ENCODE results near the gene RASSF6. TPM values are rescaled to one million over a fixed set of nuclear protein-coding genes. Genes with fewer than 3 reads are reported as not detected.

RASSF6 gene
- total and polyA plus RNA-seq, 2 donors (not counting 1 experiment from before 2014, with no cell fraction given) = 1.4 to 13.1 TPM

DNA sequence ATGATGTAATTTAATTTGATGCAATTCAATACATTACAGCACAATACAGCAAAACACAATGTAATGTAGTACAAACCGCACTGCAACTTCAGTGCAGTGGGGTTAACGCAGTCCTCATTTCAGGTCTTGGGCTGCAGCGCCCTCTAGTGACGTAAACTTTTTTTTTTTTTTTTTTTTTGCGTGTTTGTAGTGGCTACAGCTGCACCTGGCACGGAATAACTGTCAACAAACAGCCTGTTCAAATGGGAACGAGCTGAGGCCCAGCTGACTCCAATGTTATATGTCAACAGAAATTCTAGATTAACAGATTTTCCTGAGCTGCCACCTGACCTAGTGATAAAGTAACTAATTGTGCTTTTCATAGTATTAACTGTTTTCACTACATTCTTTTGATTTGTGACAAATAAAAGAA lies 33.5 kb upstream of the RASSF6 start:
- DNase-seq (peak; percentile 69), ATAC-seq (ENCODE audit: low read depth) (peak; percentile 75)
- WGBS (ENCODE audit: insufficient coverage) = no CpG with 5 or more reads among the region's 7 CpGs
- CTCF ChIA-PET = interaction anchor here (0.6 to 6.6 kb wide), 18 partner anchors 9 to 544 kb away, joined by 3 to 145 read pairs (median 4); partner anchors contain the start of gene RASSF6
- H3K27ac Mint-ChIP-seq = no peak overlapping the region
- Histone ChIP-seq H3K4me3 (ENCODE audit: control extremely low read depth in 1 of 5, extremely low read depth in 1 of 5, insufficient read depth in 1 of 5, low read depth in 2 of 5, low read length in 4 of 5) (no peak overlapping the region), H3K27ac (ENCODE audit: low read length in 2 of 2) (no peak overlapping the region), H3K79me2 (ENCODE audit: control insufficient read depth, insufficient read depth, low read length) (no peaks in the 10 kb centered on the region), H3K9me3 (ENCODE audit: control extremely low read depth in 1 of 3, control insufficient read depth in 2 of 3, insufficient read depth in 1 of 3, low read length in 2 of 3) (no peaks in the 10 kb centered on the region), H3K9ac (ENCODE audit: low read length) (no peak overlapping the region), H4K20me1 (ENCODE audit: control insufficient read depth, insufficient read depth, low read length, poor library complexity, severe bottlenecking) (no peaks in the 10 kb centered on the region), H3K4me1 (ENCODE audit: control insufficient read depth in 2 of 2, insufficient read depth in 2 of 2, low read length in 2 of 2) (no peaks in the 10 kb centered on the region), H3K4me2 (replicated peaks; ENCODE audit: low read depth, low read length, poor library complexity, severe bottlenecking) (no peak overlapping the region), H2AFZ (ENCODE audit: insufficient read depth, low read depth, low read length, poor library complexity, severe bottlenecking) (no peak overlapping the region), H3K27me3 (replicated peaks in 1 of 4; ENCODE audit: control extremely low read depth in 1 of 4, control insufficient read depth in 3 of 4, insufficient read depth in 4 of 4, low read length in 3 of 4) (no peaks in the 10 kb centered on the region), H3K36me3 (replicated peaks in 1 of 2; ENCODE audit: control extremely low read depth in 1 of 2, control insufficient read depth in 1 of 2, extremely low read depth in 1 of 2, insufficient read depth in 2 of 2, low read length in 1 of 2) (no peaks in the 10 kb centered on the region)
- TF ChIP-seq, protein P1, sequence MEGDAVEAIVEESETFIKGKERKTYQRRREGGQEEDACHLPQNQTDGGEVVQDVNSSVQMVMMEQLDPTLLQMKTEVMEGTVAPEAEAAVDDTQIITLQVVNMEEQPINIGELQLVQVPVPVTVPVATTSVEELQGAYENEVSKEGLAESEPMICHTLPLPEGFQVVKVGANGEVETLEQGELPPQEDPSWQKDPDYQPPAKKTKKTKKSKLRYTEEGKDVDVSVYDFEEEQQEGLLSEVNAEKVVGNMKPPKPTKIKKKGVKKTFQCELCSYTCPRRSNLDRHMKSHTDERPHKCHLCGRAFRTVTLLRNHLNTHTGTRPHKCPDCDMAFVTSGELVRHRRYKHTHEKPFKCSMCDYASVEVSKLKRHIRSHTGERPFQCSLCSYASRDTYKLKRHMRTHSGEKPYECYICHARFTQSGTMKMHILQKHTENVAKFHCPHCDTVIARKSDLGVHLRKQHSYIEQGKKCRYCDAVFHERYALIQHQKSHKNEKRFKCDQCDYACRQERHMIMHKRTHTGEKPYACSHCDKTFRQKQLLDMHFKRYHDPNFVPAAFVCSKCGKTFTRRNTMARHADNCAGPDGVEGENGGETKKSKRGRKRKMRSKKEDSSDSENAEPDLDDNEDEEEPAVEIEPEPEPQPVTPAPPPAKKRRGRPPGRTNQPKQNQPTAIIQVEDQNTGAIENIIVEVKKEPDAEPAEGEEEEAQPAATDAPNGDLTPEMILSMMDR (IDR thresholded peaks at IDR 0.05) = peak; percentile 81
- no peak for TF ChIP-seq EZH2 (IDR thresholded peaks at IDR 0.05; ENCODE audit: borderline replicate concordance, insufficient read depth, low read depth, low read length, poor library complexity, severe bottlenecking)
- POLR2A ChIA-PET = no interaction called here
- no peaks in the 10 kb centered on the region for H3K27me3 Mint-ChIP-seq
- no peak overlapping the region for H3K4me3 Mint-ChIP-seq
- intact Hi-C loops (cut with micrococcal nuclease) = loop anchor here (1.0 to 5.0 kb wide), 4 partner anchors 46 to 345 kb away; no protein-coding TSS in a partner anchor
- H3K9me3 Mint-ChIP-seq (ENCODE audit: insufficient read depth) = no peaks in the 10 kb centered on the region
- peaks cover 2% of the 10 kb centered on the region for H3K4me1 Mint-ChIP-seq

DNA sequence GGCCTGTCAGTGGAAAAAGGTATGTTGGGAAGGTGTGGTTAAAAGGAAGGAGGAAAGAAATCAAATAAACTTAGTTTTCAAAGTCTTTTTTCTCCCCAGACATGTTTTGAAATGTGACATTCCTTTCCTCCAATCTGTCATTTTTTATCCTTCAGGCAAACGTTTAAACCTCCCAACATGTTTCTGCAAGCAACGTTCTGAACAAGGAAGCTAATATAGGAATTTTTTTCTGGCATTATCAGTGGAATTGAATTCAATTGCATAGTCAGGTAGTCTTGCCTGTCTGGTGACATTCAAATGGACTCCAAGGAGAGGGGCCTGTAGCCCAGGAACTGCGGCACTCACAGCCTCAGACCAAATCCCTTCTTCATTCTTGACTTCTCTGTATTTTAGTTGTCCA lies 30.0 kb upstream of the RASSF6 start:
- no peak for DNase-seq
- Mint-ChIP-seq H3K4me3 (no peak overlapping the region), H3K4me1 (peaks cover 2% of the 10 kb centered on the region), H3K9me3 (ENCODE audit: insufficient read depth) (peaks cover 3% of the 10 kb centered on the region), H3K27me3 (no peaks in the 10 kb centered on the region), H3K27ac (no peak overlapping the region)
- Histone ChIP-seq H2AFZ (ENCODE audit: insufficient read depth, low read depth, low read length, poor library complexity, severe bottlenecking) (no peak overlapping the region), H3K9me3 (ENCODE audit: control extremely low read depth in 1 of 3, control insufficient read depth in 2 of 3, insufficient read depth in 1 of 3, low read length in 2 of 3) (peaks cover 0 to 6% (median 0%) of the 10 kb centered on the region in 3 donors), H3K36me3 (replicated peaks in 1 of 2; ENCODE audit: control extremely low read depth in 1 of 2, control insufficient read depth in 1 of 2, extremely low read depth in 1 of 2, insufficient read depth in 2 of 2, low read length in 1 of 2) (no peaks in the 10 kb centered on the region), H3K4me3 (ENCODE audit: control extremely low read depth in 1 of 5, extremely low read depth in 1 of 5, insufficient read depth in 1 of 5, low read depth in 2 of 5, low read length in 4 of 5) (no peak overlapping the region), H3K79me2 (ENCODE audit: control insufficient read depth, insufficient read depth, low read length) (no peaks in the 10 kb centered on the region), H3K4me1 (ENCODE audit: control insufficient read depth in 2 of 2, insufficient read depth in 2 of 2, low read length in 2 of 2) (no peaks in the 10 kb centered on the region), H3K27me3 (replicated peaks in 1 of 4; ENCODE audit: control extremely low read depth in 1 of 4, control insufficient read depth in 3 of 4, insufficient read depth in 4 of 4, low read length in 3 of 4) (no peaks in the 10 kb centered on the region), H4K20me1 (ENCODE audit: control insufficient read depth, insufficient read depth, low read length, poor library complexity, severe bottlenecking) (no peaks in the 10 kb centered on the region), H3K27ac (ENCODE audit: low read length in 2 of 2) (no peak overlapping the region), H3K4me2 (replicated peaks; ENCODE audit: low read depth, low read length, poor library complexity, severe bottlenecking) (no peak overlapping the region), H3K9ac (ENCODE audit: low read length) (no peak overlapping the region)
- no peak for ATAC-seq (ENCODE audit: low read depth)
- POLR2A ChIA-PET = no interaction called here
- no CpG with 5 or more reads among the region's 3 CpGs for WGBS (ENCODE audit: insufficient coverage)
- TF ChIP-seq, protein P1 (IDR thresholded peaks at IDR 0.05) = no peak
- TF ChIP-seq EZH2 (IDR thresholded peaks at IDR 0.05; ENCODE audit: borderline replicate concordance, insufficient read depth, low read depth, low read length, poor library complexity, severe bottlenecking) = no peak
- intact Hi-C loops (cut with micrococcal nuclease) = loop anchor here (5.0 kb wide), 1 partner anchor 43 kb away; no protein-coding TSS in a partner anchor
- CTCF ChIA-PET = interaction anchor here (5.8 to 6.6 kb wide), 2 partner anchors 56 to 77 kb away, joined by 64 to 145 read pairs; no protein-coding TSS in a partner anchor

Measured in B cell (primary cell).